ENCODE measurements around the gene DYRK1A. TPM values are rescaled to one million over a fixed set of nuclear protein-coding genes. Genes with fewer than 3 reads are reported as not detected.
A peak's percentile ranks its signal among the peaks of the same experiment; 100 is the strongest.
"Not testable (repeated sequence)": the region's sequence is repeated elsewhere in the genome, so short reads cannot be mapped to it uniquely, and the experiment has no call there.

The DYRK1A gene
- total RNA-seq, 1 donor from 2014 or later: 76.0 TPM

GRCh38 chr21:37483776-37484175 is 117.2 kb downstream of the DYRK1A start:
- no peak for DNase-seq (ENCODE audit: low read depth)

DNA sequence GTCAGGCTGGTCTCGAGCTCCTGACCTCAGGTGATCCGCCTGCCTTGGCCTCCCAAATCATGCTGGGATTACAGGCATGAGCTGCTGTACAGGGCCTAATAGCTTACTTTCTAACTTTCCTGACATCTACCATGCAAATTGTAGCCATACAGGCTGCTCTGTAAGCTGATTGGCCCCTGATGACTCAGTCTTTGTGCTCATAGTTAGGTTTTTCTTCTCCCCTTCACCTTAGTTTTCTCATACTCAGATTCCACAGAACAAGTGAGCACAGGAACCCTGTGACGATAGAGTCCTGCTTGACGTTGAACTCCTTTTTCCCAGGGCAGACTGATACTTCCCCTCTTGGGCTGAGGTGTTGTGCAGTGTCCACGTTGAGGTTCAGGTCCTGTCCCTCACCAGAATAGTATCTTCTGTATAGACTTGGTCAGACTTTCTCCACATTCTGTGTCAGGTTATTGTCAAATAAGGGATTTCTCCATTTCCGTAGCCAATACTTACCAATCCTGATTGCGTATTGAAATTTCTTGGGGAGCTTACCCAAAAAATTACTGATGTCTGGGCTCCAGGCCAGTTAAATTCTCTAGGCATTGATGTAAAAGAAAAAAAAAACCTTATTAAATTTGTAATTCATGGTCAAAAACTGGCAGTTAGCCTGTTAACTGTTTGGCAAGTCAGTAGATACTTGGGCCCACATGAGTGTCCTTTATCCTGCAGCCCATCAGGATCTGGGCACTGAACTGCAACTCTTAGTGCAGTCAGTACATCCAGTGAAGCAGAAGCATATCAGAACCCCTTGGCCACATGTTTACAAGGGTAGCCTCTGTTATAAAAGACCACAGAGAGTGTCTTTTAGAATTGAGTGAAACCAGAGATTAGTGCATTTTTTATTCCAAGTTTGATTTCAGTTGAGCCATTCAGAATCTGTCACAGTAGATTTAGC is 118.2 kb downstream of the DYRK1A start:
- DNase-seq (ENCODE audit: low read depth): no peak

GRCh38 chr21:37489553-37489952 is 123.0 kb downstream of the DYRK1A start:
- DNase-seq (ENCODE audit: low read depth): no peak

DNA sequence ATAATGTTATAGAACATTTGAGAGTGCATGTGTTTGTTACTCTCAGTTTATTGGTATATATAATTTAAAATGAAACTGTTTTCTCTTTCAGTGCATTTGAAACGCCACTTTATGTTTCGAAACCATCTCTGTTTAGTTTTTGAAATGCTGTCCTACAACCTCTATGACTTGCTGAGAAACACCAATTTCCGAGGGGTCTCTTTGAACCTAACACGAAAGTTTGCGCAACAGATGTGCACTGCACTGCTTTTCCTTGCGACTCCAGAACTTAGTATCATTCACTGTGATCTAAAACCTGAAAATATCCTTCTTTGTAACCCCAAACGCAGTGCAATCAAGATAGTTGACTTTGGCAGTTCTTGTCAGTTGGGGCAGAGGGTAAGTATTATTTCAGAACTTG is 123.5 kb downstream of the DYRK1A start:
- DNase-seq (ENCODE audit: low read depth): no peak

DNA sequence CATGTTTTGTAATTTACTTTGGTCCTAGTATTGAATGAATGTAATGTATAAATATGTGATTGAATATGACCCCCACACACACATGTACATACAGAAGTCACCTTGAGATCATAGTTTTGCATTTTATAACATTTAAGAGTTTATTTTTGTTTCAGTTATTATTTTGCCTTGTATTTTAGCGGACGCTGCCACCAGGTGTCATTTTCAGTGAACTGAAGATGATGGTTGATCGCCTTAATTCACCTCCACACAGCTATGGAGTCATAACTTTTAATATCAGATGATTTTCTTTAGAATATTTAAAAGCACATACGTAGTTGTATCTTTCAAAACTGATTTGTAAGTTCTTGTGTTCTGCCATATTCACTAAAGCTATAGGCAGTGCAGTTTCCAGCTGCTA is 130.4 kb downstream of the DYRK1A start:
- DNase-seq (ENCODE audit: low read depth): peak; percentile 13

GRCh38 chr21:37498664-37499063 is 132.1 kb downstream of the DYRK1A start:
- no peak for DNase-seq (ENCODE audit: low read depth)

DNA sequence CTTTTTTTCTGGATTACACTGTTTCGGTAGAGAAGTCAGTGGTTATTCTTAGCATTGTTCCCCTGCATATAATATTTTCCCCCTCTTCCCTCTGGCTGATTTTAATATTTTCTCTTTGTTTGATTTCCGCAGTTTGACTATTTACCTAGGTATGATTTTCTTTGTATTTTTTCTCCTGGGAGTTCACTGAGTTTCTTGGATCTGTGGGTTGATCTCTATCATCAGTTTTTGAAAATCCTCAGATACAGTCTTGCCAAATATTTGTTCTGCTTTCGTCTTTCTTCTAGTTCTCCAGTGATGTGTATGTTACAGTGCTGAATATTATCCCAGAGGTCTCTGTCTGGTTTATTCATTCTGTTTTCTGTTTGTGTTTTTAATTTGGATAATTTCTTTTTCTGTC is 136.4 kb downstream of the DYRK1A start:
- DNase-seq (ENCODE audit: low read depth): no peak

DNA sequence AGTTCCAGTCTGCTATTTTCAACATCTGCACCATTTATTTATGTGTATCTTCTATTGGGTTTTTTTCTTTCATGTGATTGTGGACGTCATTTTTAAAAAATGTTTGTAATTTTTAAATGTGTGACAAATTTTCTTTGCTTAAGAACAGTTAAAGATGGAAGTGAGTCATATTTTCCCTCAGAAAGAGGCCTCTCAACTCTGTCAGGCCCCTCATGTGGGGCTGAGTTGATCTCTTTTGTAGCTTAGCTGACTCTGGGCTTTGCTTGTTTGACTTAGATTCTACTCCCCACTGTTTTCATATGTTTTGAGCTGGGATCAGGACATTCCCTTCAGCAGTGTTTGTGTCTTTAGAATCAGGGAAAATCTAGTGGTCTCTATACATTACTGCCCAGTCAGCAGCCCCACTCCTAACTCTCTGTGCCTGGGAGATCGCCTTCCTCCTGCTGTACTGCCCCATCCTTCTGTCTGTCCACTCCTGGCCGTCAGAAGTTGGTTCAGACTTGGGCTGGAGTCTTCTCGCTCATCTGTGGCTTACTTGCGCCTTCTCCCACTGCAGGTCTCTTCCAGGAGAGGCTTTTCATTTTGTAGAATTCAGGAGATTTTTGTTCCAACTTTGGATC is 137.4 kb downstream of the DYRK1A start:
- DNase-seq (ENCODE audit: low read depth): no peak

DNA sequence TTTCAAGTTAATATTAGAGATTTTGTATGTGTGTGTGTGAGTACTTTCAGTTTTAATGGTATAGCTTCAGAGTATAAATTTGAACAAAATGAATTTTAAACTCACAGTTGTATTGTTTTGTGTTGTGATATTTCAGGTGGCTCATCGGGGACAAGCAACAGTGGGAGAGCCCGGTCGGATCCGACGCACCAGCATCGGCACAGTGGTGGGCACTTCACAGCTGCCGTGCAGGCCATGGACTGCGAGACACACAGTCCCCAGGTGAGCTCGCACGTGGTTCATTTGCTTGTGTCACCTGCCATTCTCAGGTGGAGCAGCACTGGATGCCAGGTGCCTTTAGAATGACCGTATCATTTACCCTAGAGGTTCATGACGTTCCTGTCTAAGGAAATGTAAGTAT is 139.4 kb downstream of the DYRK1A start:
- DNase-seq (ENCODE audit: low read depth): no peak

DNA sequence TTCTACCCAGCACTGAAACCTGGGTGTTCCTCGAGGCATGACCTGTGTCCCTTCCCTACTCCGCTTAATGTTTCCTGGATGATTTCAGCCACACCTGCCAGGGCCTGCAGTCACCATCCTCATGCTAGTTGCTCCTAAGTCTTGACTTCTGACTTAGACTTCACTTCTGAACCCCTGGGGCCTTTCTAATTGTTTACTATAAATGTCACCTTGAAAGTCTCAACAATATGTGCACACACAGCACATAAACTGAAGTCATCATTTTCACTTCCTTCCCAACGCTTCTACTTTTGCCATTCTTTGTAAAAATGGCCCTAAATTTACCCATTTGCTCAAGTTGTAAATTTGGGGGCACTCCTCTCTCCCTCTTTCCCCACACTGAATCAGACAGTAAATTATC is 141.1 kb downstream of the DYRK1A start:
- no peak for DNase-seq (ENCODE audit: low read depth)

DNA sequence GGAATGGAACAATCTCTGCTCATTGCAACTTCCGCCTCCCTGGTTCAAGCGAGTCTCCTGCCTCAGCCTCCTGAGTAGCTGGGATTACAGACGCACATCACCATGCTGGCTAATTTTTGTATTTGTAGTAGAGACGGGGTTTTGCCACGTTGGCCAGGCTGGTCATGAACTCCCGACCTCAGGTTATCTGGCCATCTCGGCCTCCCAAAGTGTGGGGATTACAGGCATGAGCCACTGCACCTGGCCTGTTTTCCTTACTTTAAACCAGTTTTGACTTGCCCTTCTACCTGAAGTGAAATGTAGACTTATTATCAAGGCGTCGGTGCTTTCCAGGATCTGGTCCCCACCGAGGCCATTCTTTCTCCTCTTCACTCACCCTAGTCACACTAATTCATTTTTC is 141.8 kb downstream of the DYRK1A start:
- DNase-seq (ENCODE audit: low read depth): no peak

DNA sequence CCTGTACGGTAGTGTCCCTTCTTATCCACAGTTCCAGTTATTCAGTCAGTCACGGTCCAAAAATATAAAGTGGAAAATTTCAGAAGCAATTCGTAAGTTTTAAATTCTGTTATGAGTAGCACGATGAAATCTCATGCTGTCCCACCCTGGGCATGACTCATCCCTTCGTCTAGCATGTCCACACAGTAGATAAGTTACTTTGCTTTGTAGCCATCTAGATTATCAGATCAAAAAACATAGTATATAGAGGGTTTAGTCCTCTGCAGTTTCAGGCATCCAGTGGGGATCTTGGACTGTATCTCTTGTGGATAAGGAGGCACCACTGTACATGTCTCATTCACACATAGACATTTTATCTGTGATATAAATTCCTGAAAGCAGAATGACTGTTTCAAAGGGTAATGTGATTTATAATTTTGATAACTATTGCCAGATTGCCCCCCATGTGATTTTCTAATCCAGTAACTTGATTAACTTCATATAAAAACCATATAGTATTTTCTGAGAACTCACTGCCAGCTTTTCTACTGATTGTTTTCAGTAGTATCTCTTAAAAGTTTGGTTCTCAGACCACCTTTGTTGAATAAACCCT is 143.3 kb downstream of the DYRK1A start:
- no peak for DNase-seq (ENCODE audit: low read depth)

GRCh38 chr21:37511848-37512247 is 145.3 kb downstream of the DYRK1A start:
- DNase-seq (ENCODE audit: low read depth): no peak

DNA sequence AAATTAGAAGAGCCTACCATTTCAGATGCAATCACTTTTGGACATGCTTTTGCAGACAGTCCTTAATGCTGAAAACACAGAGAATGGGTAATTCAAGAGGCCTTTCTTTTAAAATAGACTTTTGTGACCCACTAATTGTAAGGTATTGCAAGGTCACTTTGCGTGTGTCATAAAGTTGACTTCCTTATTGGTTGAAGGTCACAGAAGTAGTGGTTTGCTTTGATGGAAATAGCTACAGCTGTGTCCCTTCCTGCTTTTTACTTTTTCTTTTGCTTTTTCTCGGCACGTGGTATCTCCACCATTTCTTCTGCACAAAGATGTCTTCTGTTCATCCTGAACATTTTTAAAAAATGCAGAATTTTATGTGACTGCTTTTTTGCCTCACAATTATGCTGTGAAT is 146.8 kb downstream of the DYRK1A start:
- no peak for DNase-seq (ENCODE audit: low read depth)

GRCh38 chr21:37514038-37514667 is 147.6 kb downstream of the DYRK1A start:
- peak; percentile 56 for DNase-seq (ENCODE audit: low read depth)

GRCh38 chr21:37516998-37517397 is 150.4 kb downstream of the DYRK1A start:
- no peak for DNase-seq (ENCODE audit: low read depth)

DNA sequence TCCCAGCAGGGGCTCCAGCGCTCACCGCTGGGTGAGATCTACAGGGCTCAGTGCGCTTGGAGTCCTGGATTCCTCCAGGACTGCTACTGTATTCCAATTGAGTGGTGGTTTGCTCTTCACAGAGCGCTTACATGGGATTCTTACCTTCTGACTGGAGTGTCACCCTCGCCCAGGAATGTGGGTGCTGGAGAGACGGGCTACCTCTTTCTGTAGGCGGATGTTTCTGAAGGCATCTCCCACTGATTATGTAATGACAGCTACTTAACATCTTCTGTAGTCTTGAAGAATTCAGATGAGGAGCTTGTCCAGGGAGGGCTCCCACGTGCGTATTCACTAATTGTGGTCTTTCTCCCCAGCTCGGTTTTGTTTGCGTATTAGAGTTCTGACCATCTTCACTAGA is 154.2 kb downstream of the DYRK1A start:
- DNase-seq (ENCODE audit: low read depth): no peak

DNA sequence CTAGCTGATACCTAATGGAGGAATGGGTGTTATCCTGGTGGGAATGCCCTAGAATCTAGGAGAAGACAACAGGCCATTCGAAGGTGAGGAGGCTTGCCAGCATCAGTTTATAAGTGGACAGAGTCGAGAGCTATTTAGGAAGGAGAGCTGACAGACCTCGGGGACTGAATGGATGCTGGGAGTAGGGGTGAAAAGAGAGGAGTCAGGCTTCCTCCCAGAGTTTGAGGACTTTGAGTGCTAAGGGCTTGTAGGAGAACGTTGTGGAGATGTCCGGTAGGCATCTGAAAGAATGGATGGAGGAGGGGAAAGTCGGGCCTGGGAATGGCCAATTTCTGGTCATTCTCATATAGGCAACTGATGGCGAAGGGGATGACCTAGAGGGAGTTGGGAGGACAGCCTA is 155.1 kb downstream of the DYRK1A start:
- no peak for DNase-seq (ENCODE audit: low read depth)

DNA sequence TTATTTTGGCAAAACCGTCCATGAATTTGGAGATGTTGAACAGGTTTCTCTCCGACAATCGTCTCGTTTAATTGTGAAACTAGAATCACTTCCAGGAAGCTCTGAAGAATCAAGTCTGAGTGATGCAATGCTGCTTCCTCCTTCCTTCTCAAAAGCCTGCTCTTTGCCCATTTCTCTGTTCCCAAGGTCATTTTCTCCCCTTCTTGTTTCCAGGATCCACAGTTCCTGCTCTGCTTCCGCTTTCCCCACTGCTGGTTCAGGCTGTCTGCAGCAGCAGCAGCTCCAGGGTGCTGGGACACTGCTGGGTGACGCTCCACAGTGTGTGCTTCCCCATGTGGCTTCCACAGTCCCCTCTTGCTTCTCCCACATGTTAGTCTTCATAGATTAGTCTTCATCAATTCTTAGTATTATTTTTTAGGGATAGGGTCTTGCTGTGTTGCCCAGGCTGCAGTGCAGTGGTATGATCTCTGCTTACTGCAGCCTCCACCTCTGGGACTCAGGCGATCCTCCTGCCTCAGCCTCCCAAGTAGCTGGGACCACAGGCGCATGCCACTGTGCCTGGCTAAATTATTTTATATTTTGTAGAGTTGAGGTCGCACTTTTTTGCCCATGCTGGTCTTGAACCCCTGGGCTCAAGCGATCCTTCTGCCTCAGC is 156.2 kb downstream of the DYRK1A start:
- no peak for DNase-seq (ENCODE audit: low read depth)

DNA sequence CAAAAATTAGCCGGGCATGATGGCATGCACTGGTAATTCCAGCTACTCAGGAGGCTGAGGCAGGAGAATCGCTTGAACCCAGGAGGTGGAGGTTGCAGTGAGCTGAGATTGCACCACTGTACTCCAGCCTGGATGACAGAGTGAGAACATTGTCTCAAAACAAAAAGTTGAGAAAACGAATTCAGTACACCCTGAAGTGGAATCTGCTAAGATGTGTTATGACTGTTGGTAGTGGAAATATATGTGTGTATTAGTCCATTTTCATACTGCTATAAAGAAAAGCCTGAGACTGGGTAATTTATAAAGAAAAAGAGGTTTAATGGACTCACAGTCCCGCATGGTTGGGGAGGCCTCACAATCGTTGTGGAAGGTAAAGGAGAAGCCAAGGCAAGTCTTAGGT is 158.4 kb downstream of the DYRK1A start:
- not testable (repeated sequence) for DNase-seq (ENCODE audit: low read depth)

- DNase-seq (ENCODE audit: low read depth): no peak
These were observed 159.2 kb downstream of the DYRK1A start for GRCh38 chr21:37525810-37526209.

DNA sequence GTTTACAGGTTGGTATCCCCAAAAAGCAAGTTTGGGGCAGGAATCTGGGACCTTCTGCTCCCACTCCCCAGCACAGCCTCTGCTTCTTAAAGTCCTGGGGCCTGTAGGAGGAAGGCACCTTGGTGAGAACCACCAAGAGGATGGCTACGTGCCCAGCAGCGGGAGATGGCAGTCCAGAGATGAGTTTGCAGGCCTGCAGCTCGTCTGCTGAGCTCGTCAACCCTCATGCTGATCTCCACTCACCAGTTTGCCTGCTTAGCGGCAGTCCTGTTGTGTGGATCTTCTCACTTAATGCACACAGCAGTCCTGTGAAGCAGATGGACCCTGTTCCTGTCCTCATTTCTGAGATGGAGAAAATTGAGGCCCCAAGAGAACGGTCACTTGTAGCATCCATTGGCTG is 160.5 kb downstream of the DYRK1A start:
- DNase-seq (ENCODE audit: low read depth): no peak

Measured in renal cortical epithelial cell (primary cell).